HCT116 (cell line): ENCODE data around the gene SRPRA.

Experiments used
- CEBPB ChIP-seq: IDR thresholded peaks from 2 replicates; pipeline ENCODE4 v1.6.1; 2012; ENCODE audit warnings: low read depth
- EZH2 ChIP-seq: fragments of 200-600 bp; sonication (generic); IDR thresholded peaks from 2 replicates; pipeline ENCODE4 v1.6.1; 2017; ENCODE audit warnings: antibody characterized with exemption, mixed run types
- POLR2A ChIP-seq: IDR thresholded peaks from 2 replicates; pipeline ENCODE4 v1.7.0; 2011; ENCODE audit warnings: borderline replicate concordance; ENCODE audit not compliant: insufficient read depth, insufficient read length; ENCODE audit errors: extremely low read depth
- POLR2AphosphoS5 ChIP-seq: IDR thresholded peaks from 2 replicates; pipeline ENCODE4 v1.6.1; 2011; ENCODE audit warnings: mild to moderate bottlenecking, low read depth, low read length, moderate library complexity
- RAD21 ChIP-seq: IDR thresholded peaks from 2 replicates; pipeline ENCODE4 v1.6.1; 2012; ENCODE audit warnings: low read depth, mild to moderate bottlenecking
- SP1 ChIP-seq: IDR thresholded peaks from 2 replicates; pipeline ENCODE4 v1.6.1; 2012; ENCODE audit warnings: low read depth
- YY1 ChIP-seq: IDR thresholded peaks from 2 replicates; pipeline ENCODE4 v1.6.1; 2011; ENCODE audit warnings: low read length, low read depth, moderate library complexity, mild to moderate bottlenecking; ENCODE audit not compliant: insufficient replicate concordance; ENCODE audit errors: extremely low read depth
- TF ChIP-seq, protein P1 (sequence below), 3 experiments: fragments of 200-600 bp in 1 of 3; sonication (generic) in 1 of 3; IDR thresholded peaks in 2 of 3; conservative IDR thresholded peaks in 1 of 3; 2 replicates each; pipeline ENCODE4 v1.5.1; 2012 to 2017; ENCODE audit warnings: low read depth in 2 of 3, low read length in 2 of 3, antibody characterized with exemption in 1 of 3, borderline replicate concordance in 1 of 3, control low read depth in 1 of 3, mild to moderate bottlenecking in 1 of 3, mixed read lengths in 1 of 3, mixed run types in 1 of 3, moderate library complexity in 1 of 3; ENCODE audit not compliant: insufficient read depth in 1 of 3
- TF ChIP-seq, protein P2 (sequence below): IDR thresholded peaks from 2 replicates; pipeline ENCODE4 v1.6.1; 2012; ENCODE audit warnings: low read depth

DNA sequence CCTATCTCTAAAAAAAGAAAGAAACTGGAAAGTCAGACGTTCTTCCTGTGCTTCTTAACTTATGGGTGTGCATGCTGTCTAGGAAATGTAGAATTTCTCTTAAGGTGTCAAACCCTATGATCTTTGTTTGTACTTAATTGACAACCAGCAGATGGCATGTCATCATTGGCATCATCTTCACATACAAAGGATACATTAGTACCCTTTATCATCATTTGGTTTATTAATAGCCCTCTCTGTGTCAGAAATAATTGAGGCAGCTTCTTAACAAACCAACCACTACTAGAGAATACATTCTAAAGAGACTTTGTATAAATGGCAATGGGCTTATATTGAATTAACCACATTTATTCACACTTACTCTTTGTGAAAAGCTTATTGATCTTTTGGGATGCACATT is 13.9 kb downstream of the SRPRA start:
- TF ChIP-seq EZH2, result no peak
- TF ChIP-seq, protein P1, sequence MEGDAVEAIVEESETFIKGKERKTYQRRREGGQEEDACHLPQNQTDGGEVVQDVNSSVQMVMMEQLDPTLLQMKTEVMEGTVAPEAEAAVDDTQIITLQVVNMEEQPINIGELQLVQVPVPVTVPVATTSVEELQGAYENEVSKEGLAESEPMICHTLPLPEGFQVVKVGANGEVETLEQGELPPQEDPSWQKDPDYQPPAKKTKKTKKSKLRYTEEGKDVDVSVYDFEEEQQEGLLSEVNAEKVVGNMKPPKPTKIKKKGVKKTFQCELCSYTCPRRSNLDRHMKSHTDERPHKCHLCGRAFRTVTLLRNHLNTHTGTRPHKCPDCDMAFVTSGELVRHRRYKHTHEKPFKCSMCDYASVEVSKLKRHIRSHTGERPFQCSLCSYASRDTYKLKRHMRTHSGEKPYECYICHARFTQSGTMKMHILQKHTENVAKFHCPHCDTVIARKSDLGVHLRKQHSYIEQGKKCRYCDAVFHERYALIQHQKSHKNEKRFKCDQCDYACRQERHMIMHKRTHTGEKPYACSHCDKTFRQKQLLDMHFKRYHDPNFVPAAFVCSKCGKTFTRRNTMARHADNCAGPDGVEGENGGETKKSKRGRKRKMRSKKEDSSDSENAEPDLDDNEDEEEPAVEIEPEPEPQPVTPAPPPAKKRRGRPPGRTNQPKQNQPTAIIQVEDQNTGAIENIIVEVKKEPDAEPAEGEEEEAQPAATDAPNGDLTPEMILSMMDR (IDR thresholded peaks at IDR 0.05 in 2 of 3, conservative IDR thresholded peaks at IDR 0.05 in 1 of 3; ENCODE audit: borderline replicate concordance in 1 of 3, insufficient read depth in 1 of 3, low read depth in 2 of 3, low read length in 2 of 3), result no peak
- no peak for TF ChIP-seq YY1
- TF ChIP-seq, protein P2, sequence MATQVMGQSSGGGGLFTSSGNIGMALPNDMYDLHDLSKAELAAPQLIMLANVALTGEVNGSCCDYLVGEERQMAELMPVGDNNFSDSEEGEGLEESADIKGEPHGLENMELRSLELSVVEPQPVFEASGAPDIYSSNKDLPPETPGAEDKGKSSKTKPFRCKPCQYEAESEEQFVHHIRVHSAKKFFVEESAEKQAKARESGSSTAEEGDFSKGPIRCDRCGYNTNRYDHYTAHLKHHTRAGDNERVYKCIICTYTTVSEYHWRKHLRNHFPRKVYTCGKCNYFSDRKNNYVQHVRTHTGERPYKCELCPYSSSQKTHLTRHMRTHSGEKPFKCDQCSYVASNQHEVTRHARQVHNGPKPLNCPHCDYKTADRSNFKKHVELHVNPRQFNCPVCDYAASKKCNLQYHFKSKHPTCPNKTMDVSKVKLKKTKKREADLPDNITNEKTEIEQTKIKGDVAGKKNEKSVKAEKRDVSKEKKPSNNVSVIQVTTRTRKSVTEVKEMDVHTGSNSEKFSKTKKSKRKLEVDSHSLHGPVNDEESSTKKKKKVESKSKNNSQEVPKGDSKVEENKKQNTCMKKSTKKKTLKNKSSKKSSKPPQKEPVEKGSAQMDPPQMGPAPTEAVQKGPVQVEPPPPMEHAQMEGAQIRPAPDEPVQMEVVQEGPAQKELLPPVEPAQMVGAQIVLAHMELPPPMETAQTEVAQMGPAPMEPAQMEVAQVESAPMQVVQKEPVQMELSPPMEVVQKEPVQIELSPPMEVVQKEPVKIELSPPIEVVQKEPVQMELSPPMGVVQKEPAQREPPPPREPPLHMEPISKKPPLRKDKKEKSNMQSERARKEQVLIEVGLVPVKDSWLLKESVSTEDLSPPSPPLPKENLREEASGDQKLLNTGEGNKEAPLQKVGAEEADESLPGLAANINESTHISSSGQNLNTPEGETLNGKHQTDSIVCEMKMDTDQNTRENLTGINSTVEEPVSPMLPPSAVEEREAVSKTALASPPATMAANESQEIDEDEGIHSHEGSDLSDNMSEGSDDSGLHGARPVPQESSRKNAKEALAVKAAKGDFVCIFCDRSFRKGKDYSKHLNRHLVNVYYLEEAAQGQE, result no peak
- TF ChIP-seq SP1, result no peak
- no peak for TF ChIP-seq POLR2A
- no peak for TF ChIP-seq CEBPB
- TF ChIP-seq POLR2AphosphoS5, result no peak
- TF ChIP-seq RAD21, result no peak
